Measurements from ENCODE around the gene CDKN1B.

CDKN1B gene

GRCh38 chr12:12696562-12697383 lies 20.4 kb upstream of the CDKN1B start (continued):
- TF ChIP-seq PRDM10 (tag by site-specific recombination; IDR thresholded peaks at IDR 0.05) (peak; percentile 60; the same call in 1 of the 2 replicates), ZNF239 (tag by site-specific recombination; IDR thresholded peaks at IDR 0.05) (no peak), ZNF2 (tag by site-specific recombination; IDR thresholded peaks at IDR 0.05) (0 out of 2 replicates have a peak, but pooled peaks have one; percentile 63), ZNF660 (tag by site-specific recombination; IDR thresholded peaks at IDR 0.05) (peak; percentile 19; the same call in 1 of the 2 replicates), KLF8 (tag by site-specific recombination; IDR thresholded peaks at IDR 0.05) (no peak), ZNF18 (tag by site-specific recombination; IDR thresholded peaks at IDR 0.05) (no peak), ZFP3 (tag by site-specific recombination; IDR thresholded peaks at IDR 0.05; ENCODE audit: low read depth) (no peak)

- no peaks in the 10 kb centered on the region for H3K36me3 ChIP-seq (ENCODE audit: control insufficient read depth in 2 of 2, insufficient read depth in 1 of 2, low read length in 2 of 2)
Observed at GRCh38 chr12:12699345-12699744, 17.8 kb upstream of the CDKN1B start.

GRCh38 chr12:12700254-12700653 lies 16.9 kb upstream of the CDKN1B start:
- H3K4me1 ChIP-seq (ENCODE audit: control insufficient read depth, insufficient read depth, low read length) = peaks cover 8% of the 10 kb centered on the region
- H3K36me3 ChIP-seq (ENCODE audit: control insufficient read depth in 2 of 2, insufficient read depth in 1 of 2, low read length in 2 of 2) = no peaks in the 10 kb centered on the region
- no peak overlapping the region for H3K4me3 ChIP-seq (ENCODE audit: low read depth, low read length)
- POLR2A ChIA-PET = no interaction called here
- no peak overlapping the region for H3K27ac ChIP-seq (ENCODE audit: extremely low read depth, low read depth, low read length)
- H3K9me3 ChIP-seq (ENCODE audit: control insufficient read depth, insufficient read depth, low read depth, low read length) = no peaks in the 10 kb centered on the region
- no peak for TF ChIP-seq ZSCAN18 (tag by site-specific recombination; IDR thresholded peaks at IDR 0.05)
- no peak for TF ChIP-seq ZNF521 (tag by site-specific recombination; IDR thresholded peaks at IDR 0.05)
- TF ChIP-seq, protein P1, sequence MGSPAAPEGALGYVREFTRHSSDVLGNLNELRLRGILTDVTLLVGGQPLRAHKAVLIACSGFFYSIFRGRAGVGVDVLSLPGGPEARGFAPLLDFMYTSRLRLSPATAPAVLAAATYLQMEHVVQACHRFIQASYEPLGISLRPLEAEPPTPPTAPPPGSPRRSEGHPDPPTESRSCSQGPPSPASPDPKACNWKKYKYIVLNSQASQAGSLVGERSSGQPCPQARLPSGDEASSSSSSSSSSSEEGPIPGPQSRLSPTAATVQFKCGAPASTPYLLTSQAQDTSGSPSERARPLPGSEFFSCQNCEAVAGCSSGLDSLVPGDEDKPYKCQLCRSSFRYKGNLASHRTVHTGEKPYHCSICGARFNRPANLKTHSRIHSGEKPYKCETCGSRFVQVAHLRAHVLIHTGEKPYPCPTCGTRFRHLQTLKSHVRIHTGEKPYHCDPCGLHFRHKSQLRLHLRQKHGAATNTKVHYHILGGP (tag by site-specific recombination; IDR thresholded peaks at IDR 0.05) = no peak
- TF ChIP-seq ZNF37A (tag by site-specific recombination; IDR thresholded peaks at IDR 0.05) = no peak
- no peak for TF ChIP-seq MYNN (tag by site-specific recombination; IDR thresholded peaks at IDR 0.05; ENCODE audit: borderline replicate concordance)
- TF ChIP-seq ZNF24 (tag by site-specific recombination; IDR thresholded peaks at IDR 0.05) = no peak
- TF ChIP-seq ZNF221 (tag by site-specific recombination; IDR thresholded peaks at IDR 0.05; ENCODE audit: borderline replicate concordance) = no peak
- no peak for TF ChIP-seq ZNF10 (tag by site-specific recombination; IDR thresholded peaks at IDR 0.05)
- TF ChIP-seq ZNF76 (tag by site-specific recombination; IDR thresholded peaks at IDR 0.05; ENCODE audit: borderline replicate concordance, low read depth) = no peak
- no peak for TF ChIP-seq ZBTB17 (tag by site-specific recombination; IDR thresholded peaks at IDR 0.05)
- TF ChIP-seq ZNF362 (tag by site-specific recombination; IDR thresholded peaks at IDR 0.05) = no peak
- no peak for TF ChIP-seq ZNF48 (tag by site-specific recombination; IDR thresholded peaks at IDR 0.05)
- TF ChIP-seq GLIS1 (tag by site-specific recombination; IDR thresholded peaks at IDR 0.05) = no peak
- CTCF ChIA-PET = interaction anchor here (1.8 to 1.9 kb wide), 2 partner anchors 44 to 323 kb away, joined by 7 to 8 read pairs; no protein-coding TSS in a partner anchor

More at GRCh38 chr12:12699345-12699744, 17.8 kb upstream of the CDKN1B start:
- ChIA-PET POLR2A (no interaction called here), CTCF (interaction anchor here (0.8 kb wide), 1 partner anchor 390 kb away, joined by 3 read pairs; no protein-coding TSS in a partner anchor)
- no peak overlapping the region for H3K4me3 ChIP-seq (ENCODE audit: low read depth, low read length)
- no peaks in the 10 kb centered on the region for H3K9me3 ChIP-seq (ENCODE audit: control insufficient read depth, insufficient read depth, low read depth, low read length)
- peak; percentile 56; the same call in 1 of the 2 replicates for TF ChIP-seq ZNF121 (tag by site-specific recombination; IDR thresholded peaks at IDR 0.05)
- TF ChIP-seq ZNF654 (tag by site-specific recombination; IDR thresholded peaks at IDR 0.05; ENCODE audit: low read depth) = no peak
- H3K27ac ChIP-seq (ENCODE audit: extremely low read depth, low read depth, low read length) = no peak overlapping the region
- peaks cover 6% of the 10 kb centered on the region for H3K4me1 ChIP-seq (ENCODE audit: control insufficient read depth, insufficient read depth, low read length)

All from HEK293 (cell line).